ENCODE results near the gene IFI44.

The IFI44 gene

GRCh38 chr1:78652019-78652560 is 2.5 kb downstream of the IFI44 start:
- TF ChIP-seq CTCF (IDR thresholded peaks at IDR 0.05; ENCODE audit: insufficient read depth, low read length, missing control alignments), result no peak
- peak overlapping the region; percentile 48 for H3K4me3 ChIP-seq (ENCODE audit: low read depth, low read length)
- POLR2A ChIA-PET, result no interaction called here
- DNase-seq (ENCODE audit: low read depth, low spot score), result no peak
- CTCF ChIA-PET, result interaction anchor here (0.8 kb wide), 1 partner anchor 14 kb away, joined by 3 read pairs; no protein-coding TSS in a partner anchor

- CTCF ChIA-PET, result interaction anchor here (2.3 kb wide), 1 partner anchor 42 kb away, joined by 8 read pairs; no protein-coding TSS in a partner anchor
- no peak overlapping the region for H3K4me3 ChIP-seq (ENCODE audit: low read depth, low read length)
- no peak for DNase-seq (ENCODE audit: low read depth, low spot score)
- TF ChIP-seq CTCF (IDR thresholded peaks at IDR 0.05; ENCODE audit: insufficient read depth, low read length, missing control alignments), result no peak
- POLR2A ChIA-PET, result no interaction called here
Measured at GRCh38 chr1:78658901-78659300, 9.3 kb downstream of the IFI44 start.

GRCh38 chr1:78663923-78664322 is 14.3 kb downstream of the IFI44 start:
- no peak overlapping the region for H3K4me3 ChIP-seq (ENCODE audit: low read depth, low read length)
- no peak for TF ChIP-seq CTCF (IDR thresholded peaks at IDR 0.05; ENCODE audit: insufficient read depth, low read length, missing control alignments)
- ChIA-PET POLR2A (no interaction called here), CTCF (interaction anchor here (1.2 to 2.6 kb wide), 3 partner anchors 12 to 532 kb away, joined by 4 to 22 read pairs (median 4); no protein-coding TSS in a partner anchor)
- DNase-seq (ENCODE audit: low read depth, low spot score), result no peak

- no peak for TF ChIP-seq CTCF (IDR thresholded peaks at IDR 0.05; ENCODE audit: insufficient read depth, low read length, missing control alignments)
- ChIA-PET CTCF (interaction anchor here (1.2 to 2.6 kb wide), 4 partner anchors 11 to 533 kb away, joined by 4 to 22 read pairs (median 6); no protein-coding TSS in a partner anchor), POLR2A (no interaction called here)
- no peak for DNase-seq (ENCODE audit: low read depth, low spot score)
- H3K4me3 ChIP-seq (ENCODE audit: low read depth, low read length), result no peak overlapping the region
Measured at GRCh38 chr1:78664763-78665162, 15.1 kb downstream of the IFI44 start.

GRCh38 chr1:78665809-78666208 is 16.2 kb downstream of the IFI44 start:
- TF ChIP-seq CTCF (IDR thresholded peaks at IDR 0.05; ENCODE audit: insufficient read depth, low read length, missing control alignments), result no peak
- ChIA-PET POLR2A (no interaction called here), CTCF (interaction anchor here (0.6 to 2.6 kb wide), 5 partner anchors 10 to 80 kb away, joined by 3 to 22 read pairs (median 5); no protein-coding TSS in a partner anchor)
- H3K4me3 ChIP-seq (ENCODE audit: low read depth, low read length), result no peak overlapping the region
- DNase-seq (ENCODE audit: low read depth, low spot score), result no peak

GRCh38 chr1:78667939-78668338 is 18.3 kb downstream of the IFI44 start:
- DNase-seq (ENCODE audit: low read depth, low spot score), result no peak
- ChIA-PET POLR2A (no interaction called here), CTCF (interaction anchor here (0.9 to 4.5 kb wide), 5 partner anchors 8 to 435 kb away, joined by 3 to 21 read pairs (median 5); no protein-coding TSS in a partner anchor)
- no peak for TF ChIP-seq CTCF (IDR thresholded peaks at IDR 0.05; ENCODE audit: insufficient read depth, low read length, missing control alignments)
- no peak overlapping the region for H3K4me3 ChIP-seq (ENCODE audit: low read depth, low read length)
